Motor neuron (in vitro differentiated cells): ENCODE data around the gene FBXL13. TPM values are rescaled to one million over a fixed set of nuclear protein-coding genes. Genes with fewer than 3 reads are reported as not detected.
"Not testable (repeated sequence)": the region's sequence is repeated elsewhere in the genome, so short reads cannot be mapped to it uniquely, and the experiment has no call there.

Experiments used
- ATAC-seq, 8 experiments: fragments of 200-7000 bp; cut with Tn5 transposase; replicated peaks in 6 of 8; 2 replicates each; pipeline ENCODE4 v1.8.0; 2021; ENCODE audit warnings: mild to moderate bottlenecking in 8 of 8, moderate library complexity in 8 of 8
- H3K27ac ChIP-seq, 2 donors: fragments of 250-450 bp; sonication (Bioruptor Pico); 2 replicates each; pipeline ENCODE4 v1.9.0; 2021; ENCODE audit warnings: antibody characterized with exemption in 2 of 2, mild to moderate bottlenecking in 2 of 2, moderate library complexity in 1 of 2
- H3K4me1 ChIP-seq, 2 donors: fragments of 250-450 bp; sonication (Bioruptor Pico); replicated peaks in 1 of 2; 2 replicates each; pipeline ENCODE4 v1.6.1; 2021; ENCODE audit warnings: antibody characterized with exemption in 2 of 2, mild to moderate bottlenecking in 2 of 2, moderate library complexity in 1 of 2
- H3K4me3 ChIP-seq, 5 donors: fragments of 250-450 bp; sonication (Bioruptor Pico); 2 replicates each; pipeline ENCODE4 v1.9.0; 2021; ENCODE audit warnings: antibody characterized with exemption in 5 of 5, mild to moderate bottlenecking in 5 of 5, moderate library complexity in 4 of 5
- WGBS, 10 experiments: fragments of 450-650 bp; shearing (Covaris generic); methylation state at CpG; one replicate each; pipeline ENCODE4 v1.0.0; 2022; 5-methylcytosine and 5-hydroxymethylcytosine counted together
- in situ Hi-C, 9 experiments: fragments of 400-800 bp; cut with MboI; loops; one replicate each; pipeline ENCODE4 v1.15.0; 2021; ENCODE audit warnings: low sequenced_read_pairs in 9 of 9, low pct_unique_long_range_greater_than_20kb in 2 of 9; ENCODE audit not compliant: unreplicated experiment in 9 of 9
- total RNA-seq, 8 experiments: library from RNA; unstranded; fragments of 300-600 nt; gene quantifications; 2 replicates each; pipeline versions ENCODE4 v1.2.3 to v1.2.4, GENCODE V29; 2022

FBXL13 gene
- total RNA-seq, 8 experiments from 2014 or later: 1.2 to 10.1 (median 3.1) TPM

DNA sequence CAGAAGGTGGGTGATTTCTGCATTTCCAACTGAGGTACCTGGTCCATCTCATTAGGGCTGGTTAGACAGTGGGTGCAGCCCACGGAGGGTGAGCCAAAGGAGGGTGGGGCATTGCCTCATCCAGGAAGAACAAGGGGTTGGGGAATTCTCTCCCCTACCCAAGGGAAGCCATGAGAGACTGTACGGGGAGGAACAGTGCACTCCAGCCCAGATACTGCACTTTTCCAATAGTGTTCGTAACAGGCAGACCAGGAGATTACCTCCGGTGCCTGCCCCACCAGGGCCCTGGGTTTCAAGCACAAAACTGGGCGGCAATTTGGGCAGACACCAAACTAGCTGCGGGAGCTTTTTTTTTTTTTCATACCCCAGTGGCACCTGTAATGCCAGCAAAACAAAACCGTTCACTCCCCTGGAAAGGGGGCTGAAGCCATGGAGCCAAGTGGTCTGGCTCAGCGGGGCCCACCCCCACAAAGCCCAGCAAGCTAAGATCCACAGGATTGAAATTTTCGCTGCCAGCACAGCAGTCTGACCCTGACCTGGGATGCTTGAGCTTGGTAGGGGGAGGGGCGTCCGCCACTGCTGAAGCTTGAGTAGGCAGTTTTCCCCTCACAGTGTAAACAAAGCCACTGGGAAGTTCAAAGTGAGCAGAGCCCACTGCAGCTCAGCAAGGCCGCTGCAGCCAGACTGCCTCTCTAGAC, 31.6 kb upstream of the FBXL13 start:
- no peak overlapping the region for H3K4me3 ChIP-seq
- H3K27ac ChIP-seq: peak overlapping the region; percentile 7 to 23
- H3K4me1 ChIP-seq: peaks cover 12 to 13% of the 10 kb centered on the region in 2 donors
- in situ Hi-C loops: no loop called here
- ATAC-seq: peak in 5 of 8 experiments; percentile 80 to 93 (median 86)
- WGBS, 10 experiments: 28 to 100% (median 90%) methylated on average over 1 to 3 of the region's 12 CpGs; no CpG with 5 or more reads in 3 of the 10 experiments

- Histone ChIP-seq H3K27ac (no peak overlapping the region), H3K4me3 (no peak overlapping the region), H3K4me1 (peaks cover 7 to 8% of the 10 kb centered on the region in 2 donors)
- WGBS, 10 experiments: 23 to 88% (median 50%) methylated on average over 1 to 2 of the region's 2 CpGs; no CpG with 5 or more reads in 3 of the 10 experiments
- in situ Hi-C loops: no loop called here
- no peak for ATAC-seq
Measured at GRCh38 chr7:103101543-103101942, 26.9 kb upstream of the FBXL13 start.

DNA sequence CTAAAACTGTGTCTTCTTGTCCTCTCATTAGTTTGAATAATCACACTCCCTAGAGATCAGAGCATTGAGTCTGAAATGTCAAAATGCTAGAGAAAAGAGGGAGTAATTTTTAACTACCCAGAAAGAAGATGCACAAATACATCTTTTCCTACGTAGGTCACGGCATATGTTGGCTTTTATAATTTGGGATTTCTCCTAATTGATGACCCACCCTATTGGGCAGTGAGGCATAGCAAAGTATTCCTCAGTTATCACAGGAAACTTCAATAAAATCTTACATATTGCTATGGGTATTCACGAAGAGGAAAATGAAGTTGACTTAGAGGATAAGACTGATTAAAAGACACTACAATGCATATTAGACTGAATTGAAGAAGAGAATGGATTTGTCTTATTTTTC, 25.8 kb upstream of the FBXL13 start:
- Histone ChIP-seq H3K4me1 (no peaks in the 10 kb centered on the region), H3K4me3 (no peak overlapping the region), H3K27ac (no peak overlapping the region)
- in situ Hi-C loops: no loop called here
- ATAC-seq: no peak
- 14 to 93% (median 67%) methylated on average over 2 to 3 of the region's 3 CpGs for WGBS, 10 experiments

GRCh38 chr7:103097041-103097440, 22.4 kb upstream of the FBXL13 start:
- Histone ChIP-seq H3K4me1 (no peaks in the 10 kb centered on the region), H3K4me3 (no peak overlapping the region), H3K27ac (no peak overlapping the region)
- in situ Hi-C loops: no loop called here
- no peak for ATAC-seq
- 66 to 100% (median 88%) methylated on average over 1 to 2 of the region's 2 CpGs; no CpG with 5 or more reads in 2 of the 10 experiments for WGBS, 10 experiments

GRCh38 chr7:103095558-103095957, 21.0 kb upstream of the FBXL13 start:
- ATAC-seq, H3K4me1 ChIP-seq, H3K27ac ChIP-seq, H3K4me3 ChIP-seq, in situ Hi-C loops: not testable (repeated sequence)
- WGBS, 10 experiments: 83 to 100% (median 100%) methylated on average over 1 of the region's 2 CpGs; no CpG with 5 or more reads in 5 of the 10 experiments

DNA sequence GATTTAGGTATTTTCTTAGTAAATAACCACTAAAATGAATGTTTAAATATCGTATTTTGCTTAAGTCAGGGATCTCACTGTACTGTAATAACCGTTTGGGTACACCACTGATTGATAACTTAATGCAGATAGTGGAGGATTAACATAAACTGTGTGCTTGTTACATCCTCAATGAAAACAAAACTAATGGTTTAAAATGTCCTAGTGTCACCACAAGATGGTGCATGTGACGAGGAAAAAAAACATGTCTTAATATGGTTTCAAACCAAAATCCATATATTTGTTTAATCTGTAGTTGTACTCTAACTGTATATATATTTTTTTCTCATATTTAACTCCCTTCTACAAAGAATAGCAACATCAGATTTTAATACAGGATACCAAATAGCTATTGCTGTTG, 19.5 kb upstream of the FBXL13 start:
- in situ Hi-C loops: no loop called here
- WGBS, 10 experiments: 20 to 100% (median 81%) methylated on average over 1 to 3 of the region's 3 CpGs; no CpG with 5 or more reads in 1 of the 10 experiments
- Histone ChIP-seq H3K27ac (no peak overlapping the region), H3K4me1 (no peaks in the 10 kb centered on the region), H3K4me3 (no peak overlapping the region)
- no peak for ATAC-seq

DNA sequence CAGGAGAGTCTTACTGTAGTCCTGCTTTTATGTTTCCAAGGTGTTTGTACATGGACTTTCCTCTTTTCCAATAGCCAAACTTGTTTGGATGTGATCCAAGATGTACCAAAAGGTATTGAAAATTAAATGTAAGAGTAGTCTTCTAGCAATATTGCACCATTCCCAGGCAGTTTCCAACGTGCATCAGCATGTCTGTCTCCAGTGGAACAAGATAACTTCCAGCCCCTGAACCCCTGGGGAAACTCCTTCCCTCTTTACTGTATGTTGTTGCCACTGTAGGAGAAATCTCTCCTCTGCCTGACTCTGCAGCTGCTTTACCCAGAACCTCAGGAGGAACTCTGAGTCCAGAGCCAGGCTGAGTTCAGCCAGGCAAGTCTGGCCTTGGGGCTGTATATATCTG, 18.8 kb upstream of the FBXL13 start:
- 20 to 86% (median 33%) methylated on average over 1 of the region's 1 CpG; no CpG with 5 or more reads in 7 of the 10 experiments for WGBS, 10 experiments
- H3K27ac ChIP-seq: no peak overlapping the region
- ATAC-seq: no peak
- in situ Hi-C loops: no loop called here
- H3K4me3 ChIP-seq: no peak overlapping the region
- H3K4me1 ChIP-seq: no peaks in the 10 kb centered on the region

GRCh38 chr7:103092321-103092720, 17.7 kb upstream of the FBXL13 start:
- WGBS, 10 experiments: 82 to 100% (median 100%) methylated on average over 1 to 3 of the region's 4 CpGs; no CpG with 5 or more reads in 3 of the 10 experiments
- H3K27ac ChIP-seq, H3K4me3 ChIP-seq, H3K4me1 ChIP-seq, in situ Hi-C loops, ATAC-seq: not testable (repeated sequence)

DNA sequence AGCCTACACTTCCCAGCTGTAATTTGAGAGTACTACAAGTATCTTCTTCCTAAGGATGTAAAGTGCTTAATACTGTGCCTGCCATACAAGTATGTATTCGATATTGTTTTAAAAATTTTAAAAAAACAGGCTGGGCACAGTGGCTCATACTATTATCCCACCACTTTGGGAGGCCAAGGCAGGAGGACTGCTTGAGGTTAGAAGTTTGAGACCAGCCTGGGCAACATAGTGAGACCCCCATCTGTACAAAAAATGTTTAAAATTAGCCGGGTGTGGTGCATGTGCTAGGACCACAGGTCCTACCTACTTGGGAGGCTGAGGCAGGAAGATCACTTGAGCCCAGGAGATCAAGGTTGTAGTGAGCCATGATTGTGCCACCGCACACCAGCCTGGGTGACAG, 8.6 kb upstream of the FBXL13 start:
- Histone ChIP-seq H3K4me3 (no peak overlapping the region), H3K27ac (no peak overlapping the region), H3K4me1 (no peaks in the 10 kb centered on the region)
- in situ Hi-C loops: no loop called here
- WGBS, 10 experiments: 83 to 100% (median 100%) methylated on average over 1 to 3 of the region's 3 CpGs; no CpG with 5 or more reads in 4 of the 10 experiments
- no peak for ATAC-seq

DNA sequence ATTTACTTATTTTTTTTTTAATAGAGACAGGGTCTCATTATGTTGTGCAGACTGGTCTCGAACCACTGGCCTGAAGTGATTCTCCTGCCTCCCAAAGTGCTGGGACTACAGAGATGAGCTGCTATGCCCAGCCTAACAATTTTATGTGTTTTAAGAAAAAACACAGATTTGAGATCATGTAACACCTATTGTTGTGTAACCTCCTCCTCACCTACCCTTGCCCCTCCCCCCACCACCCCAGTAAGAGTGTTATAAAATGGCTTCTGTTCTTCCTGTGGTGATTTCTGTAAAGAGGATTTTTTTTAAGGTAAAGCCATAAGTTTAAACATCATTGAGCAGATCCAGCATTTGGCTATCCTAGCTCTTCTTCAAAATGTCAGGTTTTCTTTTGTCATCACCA, 7.9 kb upstream of the FBXL13 start:
- no peak for ATAC-seq
- no peak overlapping the region for H3K27ac ChIP-seq
- in situ Hi-C loops: no loop called here
- no peaks in the 10 kb centered on the region for H3K4me1 ChIP-seq
- no peak overlapping the region for H3K4me3 ChIP-seq
- 83 to 100% (median 100%) methylated on average over 1 of the region's 1 CpG; no CpG with 5 or more reads in 5 of the 10 experiments for WGBS, 10 experiments

DNA sequence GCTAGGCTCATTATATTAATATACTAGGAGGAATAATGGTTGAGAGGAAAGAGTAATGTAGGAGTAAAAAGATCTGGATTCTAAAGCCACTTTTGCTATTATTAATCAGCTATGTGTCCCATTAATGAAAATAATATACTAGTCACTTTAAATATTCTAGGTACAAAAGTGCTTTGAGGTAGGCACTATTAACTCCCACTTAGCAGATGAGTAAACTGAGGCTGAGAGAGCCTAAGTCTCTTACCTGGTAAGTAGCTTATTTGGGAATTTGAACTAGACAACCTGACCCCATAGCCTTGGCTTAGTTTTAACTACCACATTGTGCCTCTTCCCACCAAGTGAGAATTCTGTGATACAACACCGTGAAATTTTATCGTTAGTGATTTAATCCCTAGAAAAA, 6.3 kb upstream of the FBXL13 start:
- Histone ChIP-seq H3K4me1 (peaks cover 0 to 6% of the 10 kb centered on the region in 2 donors), H3K27ac (no peak overlapping the region), H3K4me3 (no peak overlapping the region)
- no peak for ATAC-seq
- 100% methylated on average over 1 to 2 of the region's 2 CpGs; no CpG with 5 or more reads in 3 of the 10 experiments for WGBS, 10 experiments
- in situ Hi-C loops: no loop called here

GRCh38 chr7:103079836-103080235, 5.2 kb upstream of the FBXL13 start:
- ATAC-seq: no peak

DNA sequence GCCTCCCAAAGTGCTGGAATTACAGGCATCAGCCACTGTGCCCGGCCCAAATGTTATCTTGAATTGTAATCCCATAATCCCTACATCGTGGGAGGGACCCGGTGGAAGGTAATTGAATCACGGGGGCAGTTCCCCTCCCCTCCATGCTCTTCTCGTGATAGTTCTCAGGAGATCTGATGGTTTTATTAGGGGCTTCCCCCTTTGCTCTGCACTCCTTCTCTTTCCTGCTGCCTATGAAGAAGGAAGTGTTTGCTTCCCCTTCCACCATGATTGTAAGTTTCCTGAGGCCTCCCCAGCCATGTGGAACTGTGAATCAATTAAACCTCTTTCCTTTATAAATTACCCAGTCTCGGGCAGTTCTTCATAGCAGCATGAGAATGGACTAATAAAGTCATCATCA, 3.6 kb upstream of the FBXL13 start:
- ATAC-seq, H3K27ac ChIP-seq, in situ Hi-C loops, H3K4me3 ChIP-seq: not testable (repeated sequence)
- peaks cover 4 to 11% of the 10 kb centered on the region in 2 donors for H3K4me1 ChIP-seq
- WGBS, 10 experiments: 63 to 100% (median 95%) methylated on average over 1 to 6 of the region's 6 CpGs; no CpG with 5 or more reads in 1 of the 10 experiments

More at GRCh38 chr7:103079836-103080235, 5.2 kb upstream of the FBXL13 start:
- H3K4me1 ChIP-seq: peaks cover 0 to 8% of the 10 kb centered on the region in 2 donors
- in situ Hi-C loops: no loop called here
- H3K4me3 ChIP-seq: no peak overlapping the region
- H3K27ac ChIP-seq: no peak overlapping the region
- 86 to 97% (median 95%) methylated on average over 2 to 3 of the region's 3 CpGs; no CpG with 5 or more reads in 3 of the 10 experiments for WGBS, 10 experiments

- in situ Hi-C loops: no loop called here
- ATAC-seq: no peak
- no peak overlapping the region for H3K4me3 ChIP-seq
- peaks cover 4 to 11% of the 10 kb centered on the region in 2 donors for H3K4me1 ChIP-seq
- H3K27ac ChIP-seq: no peak overlapping the region
- WGBS, 10 experiments: 92 to 100% (median 97%) methylated on average over 1 to 3 of the region's 3 CpGs; no CpG with 5 or more reads in 4 of the 10 experiments
Measured at GRCh38 chr7:103077318-103077717, 2.7 kb upstream of the FBXL13 start.
